Neuronal stem cell (in vitro differentiated cells): ENCODE measurements around the gene F5.
"Not testable (repeated sequence)": the region's sequence is repeated elsewhere in the genome, so short reads cannot be mapped to it uniquely, and the experiment has no call there.

Experiments used
- DNase-seq: peaks from one replicate; pipeline ENCODE4 v3.0.0-alpha.2; 2013; ENCODE audit warnings: low spot score
- H2AFZ ChIP-seq: one replicate; pipeline ENCODE4 v1.6.1; 2013; ENCODE audit warnings: mild to moderate bottlenecking, low read length, inconsistent platforms
- H2AK5ac ChIP-seq: 2 replicates; pipeline ENCODE4 v1.6.1; 2013; ENCODE audit warnings: low read depth, mild to moderate bottlenecking, inconsistent platforms, low read length, moderate library complexity, mixed read lengths
- H2BK120ac ChIP-seq: 2 replicates; pipeline ENCODE4 v1.6.1; 2013; ENCODE audit warnings: low read depth, mild to moderate bottlenecking, inconsistent platforms, low read length, moderate library complexity, mixed read lengths
- H2BK12ac ChIP-seq: one replicate; pipeline ENCODE4 v1.6.1; 2013; ENCODE audit warnings: low read length, inconsistent platforms
- H2BK15ac ChIP-seq: 2 replicates; pipeline ENCODE4 v1.6.1; 2013; ENCODE audit warnings: mild to moderate bottlenecking, low read length, inconsistent platforms, mixed read lengths
- H2BK5ac ChIP-seq: one replicate; pipeline ENCODE4 v1.6.1; 2013; ENCODE audit warnings: inconsistent platforms, mild to moderate bottlenecking, low read length, moderate library complexity
- H3K14ac ChIP-seq: one replicate; pipeline ENCODE4 v1.6.1; 2013; ENCODE audit warnings: low read length, inconsistent platforms
- H3K18ac ChIP-seq: 2 replicates; pipeline ENCODE4 v1.6.1; 2013; ENCODE audit warnings: low read length, inconsistent platforms
- H3K23ac ChIP-seq: 2 replicates; pipeline ENCODE4 v1.6.1; 2013; ENCODE audit warnings: low read depth, mild to moderate bottlenecking, mixed read lengths, low read length, inconsistent platforms; ENCODE audit not compliant: poor library complexity
- H3K27ac ChIP-seq: replicated peaks from 3 replicates; pipeline ENCODE4 v1.5.1; 2013; ENCODE audit warnings: low read length, inconsistent platforms
- H3K27me3 ChIP-seq, 3 experiments: 2 replicates each; pipeline ENCODE4 v1.6.1; 2013; ENCODE audit warnings: low read length in 3 of 3, mild to moderate bottlenecking in 2 of 3, inconsistent platforms in 1 of 3, low read depth in 1 of 3, mixed read lengths in 1 of 3, moderate library complexity in 1 of 3; ENCODE audit not compliant: control insufficient read depth in 3 of 3, insufficient read depth in 3 of 3
- H3K36me3 ChIP-seq, 2 donors: replicated peaks in 1 of 2; 2 replicates each; pipeline ENCODE4 v1.6.1; 2013; ENCODE audit warnings: low read length in 2 of 2; ENCODE audit not compliant: control insufficient read depth in 2 of 2, insufficient read depth in 2 of 2
- H3K4ac ChIP-seq: 2 replicates; pipeline ENCODE4 v1.6.1; 2013; ENCODE audit warnings: inconsistent platforms, mild to moderate bottlenecking, low read length, moderate library complexity
- H3K4me1 ChIP-seq, 2 donors: 1 replicate in 1 of 2; 2 replicates in 1 of 2; pipeline ENCODE4 v1.6.1; 2013; ENCODE audit warnings: low read length in 2 of 2, low read depth in 1 of 2; ENCODE audit not compliant: control insufficient read depth in 2 of 2, insufficient read depth in 1 of 2
- H3K4me2 ChIP-seq: one replicate; pipeline ENCODE4 v1.6.1; 2013; ENCODE audit warnings: mild to moderate bottlenecking, low read length, inconsistent platforms; ENCODE audit not compliant: insufficient read depth, poor library complexity, severe bottlenecking
- H3K4me3 ChIP-seq, 2 donors: 2 replicates each; pipeline ENCODE4 v1.5.1; 2013; ENCODE audit warnings: low read length in 2 of 2, mild to moderate bottlenecking in 2 of 2, inconsistent platforms in 1 of 2, moderate library complexity in 1 of 2
- H3K79me1 ChIP-seq: one replicate; pipeline ENCODE4 v1.6.1; 2013; ENCODE audit warnings: low read depth, mild to moderate bottlenecking, inconsistent platforms, low read length, moderate library complexity
- H3K9ac ChIP-seq: one replicate; pipeline ENCODE4 v1.6.1; 2013; ENCODE audit warnings: mild to moderate bottlenecking, low read depth, low read length, inconsistent platforms; ENCODE audit not compliant: poor library complexity
- H3K9me3 ChIP-seq, 2 donors: replicated peaks in 1 of 2; 2 replicates each; pipeline versions ENCODE3 to v1.6.1; 2013; ENCODE audit warnings: low read length in 2 of 2, mild to moderate bottlenecking in 2 of 2, inconsistent platforms in 1 of 2, low read depth in 1 of 2, mixed read lengths in 1 of 2, moderate library complexity in 1 of 2; ENCODE audit not compliant: control insufficient read depth in 2 of 2, insufficient read depth in 1 of 2
- H4K8ac ChIP-seq: one replicate; pipeline ENCODE4 v1.6.1; 2013; ENCODE audit warnings: low read depth, mild to moderate bottlenecking, inconsistent platforms, low read length, moderate library complexity
- H4K91ac ChIP-seq: one replicate; pipeline ENCODE4 v1.6.1; 2013; ENCODE audit warnings: low read length, low read depth, mild to moderate bottlenecking, inconsistent platforms; ENCODE audit not compliant: poor library complexity
- WGBS, 2 donors: extraction: QIAGEN DNeasy Blood & Tissue Kit; methylation state at CpG; one replicate each; pipeline ENCODE4 v1.1.7; 2013; ENCODE audit warnings: missing lambda C conversion rate in 2 of 2, mixed read lengths in 1 of 2; ENCODE audit not compliant: insufficient read length in 2 of 2, insufficient replicate concordance in 1 of 2; ENCODE audit errors: extremely low coverage in 2 of 2; 5-methylcytosine and 5-hydroxymethylcytosine counted together

F5 gene

DNA sequence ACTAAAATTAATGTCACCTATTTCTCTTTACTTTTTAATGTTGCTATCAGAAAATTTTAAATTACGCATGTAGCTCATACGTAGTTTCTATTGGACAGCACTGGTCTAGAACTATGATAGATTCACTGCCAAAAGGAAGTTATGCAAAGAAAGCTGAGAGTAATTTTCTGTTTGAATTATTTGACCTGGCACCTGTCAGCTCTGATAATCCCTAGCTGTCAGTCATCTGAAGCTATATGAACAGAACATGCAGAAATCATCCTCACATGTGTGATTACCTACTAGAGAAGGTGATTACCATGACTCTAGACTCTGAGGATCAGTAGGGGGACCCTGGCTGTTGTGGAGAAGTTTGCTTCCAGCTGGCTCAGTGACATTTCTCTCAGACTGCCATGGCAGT lies 40.8 kb downstream of the F5 start:
- Histone ChIP-seq H4K8ac (no peak overlapping the region), H3K4ac (no peak overlapping the region), H2BK5ac (no peak overlapping the region), H2BK120ac (no peak overlapping the region), H3K4me3 (no peak overlapping the region), H3K23ac (no peak overlapping the region), H2AFZ (no peak overlapping the region), H3K27ac (no peak overlapping the region), H4K91ac (no peak overlapping the region), H3K4me1 (no peaks in the 10 kb centered on the region), H3K36me3 (no peaks in the 10 kb centered on the region), H3K9ac (no peak overlapping the region), H3K4me2 (no peak overlapping the region), H3K14ac (no peak overlapping the region), H3K18ac (no peak overlapping the region), H2BK15ac (no peak overlapping the region), H2AK5ac (no peak overlapping the region), H3K79me1 (no peaks in the 10 kb centered on the region), H2BK12ac (no peak overlapping the region), H3K9me3 (no peaks in the 10 kb centered on the region), H3K27me3 (no peaks in the 10 kb centered on the region)
- no CpG with 5 or more reads among the region's 2 CpGs for WGBS, 2 donors
- no peak for DNase-seq

DNA sequence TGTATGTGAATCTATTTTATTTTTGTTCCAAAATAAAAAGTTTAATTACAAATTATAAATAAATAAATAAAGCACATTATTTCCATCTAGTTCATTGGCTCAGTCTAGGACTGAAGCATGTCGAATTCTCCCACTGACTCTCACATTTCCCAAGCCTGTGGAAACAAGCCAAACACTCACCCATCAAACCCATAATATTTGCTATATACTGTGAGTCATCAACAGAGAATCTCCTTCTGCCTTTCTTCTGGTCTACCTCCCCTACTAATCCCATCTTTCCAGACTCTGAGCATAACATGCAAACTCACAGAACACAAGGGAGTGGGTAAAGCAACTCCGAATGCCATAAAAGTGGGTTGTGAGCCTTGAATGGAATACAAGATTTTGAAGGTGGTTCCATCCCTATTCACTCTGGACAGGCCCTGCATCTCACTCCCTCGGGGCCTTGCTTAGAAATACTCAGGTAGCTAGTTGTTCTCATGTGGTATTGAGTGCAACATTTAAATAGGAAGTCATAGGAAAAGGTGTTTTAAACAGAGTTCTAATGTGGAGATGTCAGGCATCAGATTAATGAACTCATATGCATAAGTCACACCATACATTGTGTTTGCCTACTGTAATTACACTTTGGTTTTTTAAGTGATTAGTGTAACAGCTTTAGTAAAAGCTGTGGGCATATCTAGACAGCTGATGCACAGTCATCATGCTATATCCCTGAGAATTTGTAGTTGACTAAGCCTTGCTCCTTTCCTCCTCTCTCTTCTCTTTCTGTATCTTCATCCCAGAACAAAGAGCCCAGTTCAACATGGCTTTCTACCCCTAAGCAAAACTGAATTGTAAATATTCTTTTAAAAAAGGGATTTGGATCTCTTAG lies 47.0 kb downstream of the F5 start:
- WGBS, 2 donors = no CpG with 5 or more reads among the region's 3 CpGs
- no peak overlapping the region for H2BK12ac ChIP-seq
- no peak overlapping the region for H2AFZ ChIP-seq
- no peaks in the 10 kb centered on the region for H3K27me3 ChIP-seq
- H3K4me3 ChIP-seq = no peak overlapping the region
- H3K4ac ChIP-seq = no peak overlapping the region
- H2BK120ac ChIP-seq = no peak overlapping the region
- H2BK15ac ChIP-seq = no peak overlapping the region
- no peak for DNase-seq
- H3K14ac ChIP-seq = no peak overlapping the region
- H4K8ac ChIP-seq = no peak overlapping the region
- H3K23ac ChIP-seq = no peak overlapping the region
- H3K4me1 ChIP-seq = no peaks in the 10 kb centered on the region
- no peaks in the 10 kb centered on the region for H3K36me3 ChIP-seq
- H3K4me2 ChIP-seq = no peak overlapping the region
- no peaks in the 10 kb centered on the region for H3K9me3 ChIP-seq
- H3K9ac ChIP-seq = no peak overlapping the region
- no peak overlapping the region for H2AK5ac ChIP-seq
- H4K91ac ChIP-seq = no peak overlapping the region
- H3K27ac ChIP-seq = no peak overlapping the region
- no peaks in the 10 kb centered on the region for H3K79me1 ChIP-seq
- no peak overlapping the region for H2BK5ac ChIP-seq
- H3K18ac ChIP-seq = no peak overlapping the region

DNA sequence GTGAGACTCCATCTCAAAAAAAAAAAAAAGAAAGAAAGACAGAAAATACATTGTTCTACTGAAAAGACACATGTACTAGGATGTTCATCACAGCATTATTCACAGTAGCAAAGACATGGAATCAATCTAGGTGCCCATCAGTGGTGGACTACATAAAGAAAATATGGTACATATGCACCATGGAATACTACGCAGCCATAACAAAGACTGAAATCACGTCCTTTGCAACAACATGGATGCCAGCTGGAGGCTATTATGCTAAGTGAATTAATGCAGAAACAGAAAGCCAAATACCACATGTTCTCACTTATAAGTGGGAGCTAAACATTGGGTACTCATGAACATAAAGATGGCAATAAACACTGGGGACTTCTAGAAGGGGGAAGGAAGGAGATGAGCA lies 51.6 kb downstream of the F5 start:
- no peak overlapping the region for H2BK15ac ChIP-seq
- H2BK5ac ChIP-seq = no peak overlapping the region
- no peaks in the 10 kb centered on the region for H3K36me3 ChIP-seq
- no peaks in the 10 kb centered on the region for H3K79me1 ChIP-seq
- no peaks in the 10 kb centered on the region for H3K4me1 ChIP-seq
- no peaks in the 10 kb centered on the region for H3K9me3 ChIP-seq
- H3K18ac ChIP-seq = no peak overlapping the region
- no peak overlapping the region for H3K4me3 ChIP-seq
- H2BK12ac ChIP-seq = no peak overlapping the region
- H3K9ac ChIP-seq = no peak overlapping the region
- H4K91ac ChIP-seq = no peak overlapping the region
- H3K14ac ChIP-seq = no peak overlapping the region
- DNase-seq = no peak
- H2AFZ ChIP-seq = no peak overlapping the region
- WGBS, 2 donors = no CpG with 5 or more reads among the region's 2 CpGs
- no peak overlapping the region for H4K8ac ChIP-seq
- peaks cover 0 to under 1% (median 0%) of the 10 kb centered on the region in 3 experiments for H3K27me3 ChIP-seq
- no peak overlapping the region for H3K23ac ChIP-seq
- no peak overlapping the region for H2BK120ac ChIP-seq
- H3K27ac ChIP-seq = no peak overlapping the region
- H3K4ac ChIP-seq = no peak overlapping the region
- H3K4me2 ChIP-seq = no peak overlapping the region
- no peak overlapping the region for H2AK5ac ChIP-seq

DNA sequence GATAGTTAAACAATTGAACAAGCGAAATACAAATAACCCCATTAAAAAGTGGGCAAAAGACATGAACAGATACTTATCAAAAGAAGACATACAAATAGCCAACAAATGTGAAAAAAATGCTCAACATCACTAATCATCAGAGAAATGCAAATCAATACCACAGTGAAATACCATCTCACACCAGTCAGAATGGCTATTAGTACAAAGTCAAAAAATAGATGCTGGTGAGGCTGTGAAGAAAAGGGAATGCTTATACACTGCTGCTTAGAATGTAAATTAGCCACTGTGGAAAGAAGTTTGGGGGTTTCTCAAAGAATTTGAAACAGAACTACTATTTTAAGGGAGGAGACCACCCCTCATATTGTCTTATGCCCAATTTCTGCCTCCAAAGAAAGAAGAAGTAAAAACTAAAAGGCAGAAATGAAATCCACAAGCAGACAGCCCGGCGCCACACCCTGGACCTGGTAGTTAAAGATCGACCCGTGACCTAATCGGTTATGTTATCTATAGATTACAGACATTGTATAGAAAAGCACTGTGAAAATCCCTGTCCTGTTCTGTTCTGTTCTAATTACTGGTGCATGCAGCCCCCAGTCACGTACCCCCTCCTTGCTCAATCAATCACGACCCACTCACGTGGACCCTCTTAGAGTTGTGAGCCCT lies 52.6 kb downstream of the F5 start:
- H4K8ac ChIP-seq, H4K91ac ChIP-seq, H3K36me3 ChIP-seq, H3K4me1 ChIP-seq, H2AK5ac ChIP-seq, H2BK120ac ChIP-seq, H3K9ac ChIP-seq, H2BK5ac ChIP-seq, H3K4me2 ChIP-seq, H3K18ac ChIP-seq, DNase-seq, H3K4ac ChIP-seq, H3K27ac ChIP-seq, H2BK15ac ChIP-seq, H2AFZ ChIP-seq, H3K27me3 ChIP-seq, H3K9me3 ChIP-seq, H3K23ac ChIP-seq, H3K4me3 ChIP-seq, H3K79me1 ChIP-seq, H2BK12ac ChIP-seq, H3K14ac ChIP-seq: not testable (repeated sequence)
- no CpG with 5 or more reads among the region's 9 CpGs for WGBS, 2 donors
